H1 (cell line): Measurements from ENCODE around the gene RCAN2. TPM values are rescaled to one million over a fixed set of nuclear protein-coding genes. Genes with fewer than 3 reads are reported as not detected.

Experiments used
- CTCF ChIA-PET: fragments of 300-600 bp; sonication (Branson Sonifier 250); formaldehyde crosslinking; loops from one replicate; lab custom pipeline; 2021; ENCODE audit not compliant: partially characterized antibody; lab: Charles Lee
- POLR2A ChIA-PET: fragments of 300-600 bp; sonication (Branson Sonifier 250); formaldehyde crosslinking; loops from one replicate; lab custom pipeline; 2021; ENCODE audit warnings: inconsistent platforms; ENCODE audit not compliant: partially characterized antibody; lab: Charles Lee
- DNase-seq, 2 experiments: peaks; one replicate each; pipeline versions ENCODE4 v3.0.0 to v3.0.0-alpha.2; 2010 to 2022; ENCODE audit warnings: low spot score in 2 of 2, low read depth in 1 of 2, mixed read lengths in 1 of 2
- FAIRE-seq: peaks from 2 replicates; lab custom pipeline; 2011; peaks lifted over from hg19 to GRCh38; lab: Jason Lieb, UNC
- H2AFZ ChIP-seq: 2 replicates; pipeline ENCODE4 v1.8.1; 2012; ENCODE audit warnings: low read length, inconsistent platforms
- H2AK5ac ChIP-seq: 2 replicates; pipeline ENCODE4 v1.6.1; 2013; ENCODE audit warnings: low read depth, low read length
- H2BK120ac ChIP-seq: replicated peaks from 2 replicates; pipeline ENCODE3; 2013; ENCODE audit warnings: low read depth, low read length, inconsistent platforms
- H2BK12ac ChIP-seq: 2 replicates; pipeline ENCODE4 v1.6.1; 2013; ENCODE audit warnings: low read depth, low read length
- H2BK15ac ChIP-seq: 2 replicates; pipeline ENCODE4 v1.6.1; 2013; ENCODE audit warnings: low read length
- H2BK20ac ChIP-seq: 2 replicates; pipeline ENCODE4 v1.6.1; 2013; ENCODE audit warnings: low read length
- H2BK5ac ChIP-seq: 2 replicates; pipeline ENCODE4 v1.6.1; 2013; ENCODE audit warnings: low read depth, low read length
- H3K14ac ChIP-seq: 2 replicates; pipeline ENCODE4 v1.6.1; 2013; ENCODE audit warnings: inconsistent platforms; ENCODE audit not compliant: insufficient read length
- H3K18ac ChIP-seq: 2 replicates; pipeline ENCODE4 v1.6.1; 2013; ENCODE audit warnings: low read length; ENCODE audit errors: extremely low read depth
- H3K23ac ChIP-seq: 2 replicates; pipeline ENCODE4 v1.6.1; 2013; ENCODE audit warnings: inconsistent platforms; ENCODE audit not compliant: insufficient read length
- H3K23me2 ChIP-seq: 2 replicates; pipeline ENCODE4 v1.6.1; 2013; ENCODE audit warnings: low read depth, low read length
- H3K27ac ChIP-seq: 2 replicates; pipeline ENCODE4 v1.6.1; 2011; ENCODE audit warnings: low read depth, low read length, inconsistent platforms
- H3K27me3 ChIP-seq, 4 experiments: replicated peaks in 1 of 4; 1 replicate in 1 of 4; 2 replicates in 3 of 4; pipeline versions ENCODE4 v1.6.1 to v1.8.1; 2011 to 2013; ENCODE audit warnings: low read length in 3 of 4, mild to moderate bottlenecking in 3 of 4, inconsistent platforms in 2 of 4, mixed read lengths in 2 of 4, moderate library complexity in 1 of 4; ENCODE audit not compliant: control insufficient read depth in 3 of 4, insufficient read depth in 3 of 4; ENCODE audit errors: extremely low read depth in 1 of 4
- H3K36me3 ChIP-seq, 4 experiments: 2 replicates each; pipeline versions ENCODE4 v1.6.1 to v1.8.1; 2011 to 2013; ENCODE audit warnings: mild to moderate bottlenecking in 4 of 4, low read length in 3 of 4, moderate library complexity in 2 of 4, control low read depth in 1 of 4, inconsistent platforms in 1 of 4; ENCODE audit not compliant: insufficient read depth in 4 of 4, control insufficient read depth in 2 of 4
- H3K4ac ChIP-seq: replicated peaks from 2 replicates; pipeline ENCODE3; 2013; ENCODE audit warnings: low read length, low read depth, mixed read lengths, inconsistent platforms; ENCODE audit not compliant: insufficient read length
- H3K4me1 ChIP-seq, 4 experiments: replicated peaks in 1 of 4; 1 replicate in 1 of 4; 2 replicates in 3 of 4; pipeline versions ENCODE4 v1.6.1 to v1.8.1; 2011 to 2013; ENCODE audit warnings: low read length in 3 of 4, inconsistent platforms in 2 of 4, mixed read lengths in 1 of 4; ENCODE audit not compliant: insufficient read depth in 4 of 4, control insufficient read depth in 3 of 4
- H3K4me2 ChIP-seq, 2 experiments: 2 replicates each; pipeline versions ENCODE4 v1.6.1 to v1.8.1; 2011 to 2013; ENCODE audit warnings: low read depth in 2 of 2, low read length in 2 of 2, control low read depth in 1 of 2, inconsistent platforms in 1 of 2, mild to moderate bottlenecking in 1 of 2; ENCODE audit not compliant: insufficient read depth in 1 of 2
- H3K4me3 ChIP-seq, 4 experiments: fragments of 200-600, 300-600 bp in 1 of 4; sonication (generic), shearing (Covaris generic), sonication (Bioruptor Twin) in 1 of 4; 2 replicates each; pipeline versions ENCODE4 v1.5.1 to v1.8.1; 2011 to 2016; ENCODE audit warnings: low read length in 4 of 4, low read depth in 3 of 4, control low read depth in 2 of 4, inconsistent platforms in 2 of 4, mild to moderate bottlenecking in 2 of 4, mixed read lengths in 1 of 4, moderate library complexity in 1 of 4; ENCODE audit not compliant: insufficient read depth in 2 of 4; ENCODE audit errors: extremely low read depth in 1 of 4
- H3K56ac ChIP-seq: replicated peaks from 2 replicates; pipeline ENCODE3; 2013; ENCODE audit warnings: low read depth, mild to moderate bottlenecking, mixed read lengths, low read length, inconsistent platforms; ENCODE audit not compliant: insufficient read length
- H3K79me1 ChIP-seq: 2 replicates; pipeline ENCODE4 v1.6.1; 2013; ENCODE audit warnings: low read depth, low read length, control low read depth
- H3K79me2 ChIP-seq, 2 experiments: 2 replicates each; pipeline versions ENCODE4 v1.6.1 to v1.8.1; 2012 to 2013; ENCODE audit warnings: low read length in 2 of 2, mild to moderate bottlenecking in 2 of 2, inconsistent platforms in 1 of 2; ENCODE audit not compliant: insufficient read depth in 2 of 2, control insufficient read depth in 1 of 2
- H3K9ac ChIP-seq, 4 experiments: replicated peaks in 1 of 4; 1 replicate in 1 of 4; 2 replicates in 3 of 4; pipeline versions ENCODE4 v1.6.1 to v1.8.1; 2011 to 2013; ENCODE audit warnings: low read depth in 3 of 4, low read length in 3 of 4, control low read depth in 2 of 4, mild to moderate bottlenecking in 2 of 4, moderate library complexity in 2 of 4, inconsistent platforms in 1 of 4; ENCODE audit errors: extremely low read depth in 1 of 4
- H3K9me3 ChIP-seq, 2 experiments: 2 replicates each; pipeline versions ENCODE4 v1.6.1 to v1.8.1; 2012 to 2013; ENCODE audit warnings: mild to moderate bottlenecking in 2 of 2, moderate library complexity in 2 of 2, control low read depth in 1 of 2, inconsistent platforms in 1 of 2, low read depth in 1 of 2, low read length in 1 of 2, mixed read lengths in 1 of 2; ENCODE audit not compliant: insufficient read depth in 2 of 2
- H4K20me1 ChIP-seq, 2 experiments: replicated peaks in 1 of 2; 2 replicates each; pipeline versions ENCODE3 to v1.8.1; 2011 to 2013; ENCODE audit warnings: inconsistent platforms in 2 of 2, low read length in 2 of 2, mild to moderate bottlenecking in 1 of 2; ENCODE audit not compliant: insufficient read depth in 2 of 2, control insufficient read depth in 1 of 2
- H4K5ac ChIP-seq: 2 replicates; pipeline ENCODE4 v1.6.1; 2013; ENCODE audit warnings: low read length, low read depth, mixed read lengths, inconsistent platforms; ENCODE audit not compliant: insufficient read length
- H4K8ac ChIP-seq: 2 replicates; pipeline ENCODE4 v1.8.0; 2013; ENCODE audit warnings: mild to moderate bottlenecking, moderate library complexity, low read length, inconsistent platforms; ENCODE audit not compliant: insufficient read depth; ENCODE audit errors: extremely low read depth
- H4K91ac ChIP-seq: replicated peaks from 2 replicates; pipeline ENCODE3; 2013; ENCODE audit warnings: low read length, mixed read lengths, inconsistent platforms; ENCODE audit not compliant: insufficient read length
- EGR1 ChIP-seq: IDR thresholded peaks from 2 replicates; pipeline ENCODE4 v1.6.1; 2011; ENCODE audit warnings: low read depth, low read length, borderline replicate concordance
- WGBS, 2 experiments: shearing (Covaris generic) in 1 of 2; methylation state at CpG; one replicate each; pipeline versions ENCODE4 v1.1.6 to v1.1.7; 2013 to 2015; ENCODE audit warnings: low lambda C conversion rate in 2 of 2, mixed read lengths in 2 of 2, inconsistent platforms in 1 of 2, low coverage in 1 of 2, missing lambda C conversion rate in 1 of 2; ENCODE audit not compliant: insufficient replicate concordance in 2 of 2, insufficient coverage in 1 of 2, insufficient read length in 1 of 2; ENCODE audit errors: extremely low coverage in 1 of 2, missing lambda C conversion rate in 1 of 2; 5-methylcytosine and 5-hydroxymethylcytosine counted together
- polyA plus RNA-seq, 7 experiments: library from polyadenylated mRNA; depleted of rRNA in 3 of 7; stranded (reverse) in 5 of 7; unstranded in 2 of 7; fragments of >200 nt in 5 of 7; fragments of 200-250 nt in 2 of 7; gene quantifications; 1 replicate in 5 of 7; 2 replicates in 1 of 7; 4 replicates in 1 of 7; pipeline versions ENCODE4 v1.2.1 to v1.2.3, GENCODE V29; 2011 to 2013; ENCODE audit warnings: missing spikeins in 2 of 7, mixed read lengths in 2 of 7
- total RNA-seq: library from RNA; stranded (reverse); fragmentation: NEBNext Ultra II Directional; extraction: Animal tissue kit (Norgen Biotek cat#: 25700); gene quantifications from 2 replicates; pipeline ENCODE4 v1.2.1, GENCODE V29; 2021

Gene RCAN2
- total and polyA plus RNA-seq, 2 of the 8 experiments (the other 6 are each of a cell fraction or from before 2014, with no cell fraction given) = 5.0 to 8.5 TPM

DNA sequence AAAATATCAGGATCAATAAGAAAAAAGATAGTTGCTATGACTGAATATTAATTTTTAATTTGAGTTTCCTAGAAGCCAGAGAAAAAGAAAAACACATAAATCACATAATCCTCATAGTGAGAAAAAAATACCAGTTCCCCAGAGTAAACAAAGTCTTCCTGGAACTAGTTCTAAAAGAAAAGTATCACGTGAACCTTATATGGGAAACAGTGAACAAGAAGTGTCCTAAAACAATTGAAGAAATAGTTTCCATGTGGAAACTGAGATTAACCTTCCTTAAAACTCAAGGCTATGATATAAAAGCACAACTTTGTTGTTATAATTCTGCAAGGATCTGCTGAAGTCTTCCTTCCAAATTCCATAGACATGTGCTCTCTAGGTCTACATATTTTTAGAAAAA, 50.6 kb downstream of the RCAN2 start:
- Histone ChIP-seq H3K56ac (no peak overlapping the region), H3K23ac (no peak overlapping the region), H3K36me3 (no peaks in the 10 kb centered on the region), H4K5ac (no peak overlapping the region), H3K18ac (no peak overlapping the region), H2BK5ac (no peak overlapping the region), H2BK15ac (no peak overlapping the region), H3K79me1 (no peaks in the 10 kb centered on the region), H3K4me1 (peaks cover 0 to 2% (median 1%) of the 10 kb centered on the region in 4 experiments; a peak in 2 of 7 replicates), H3K9ac (no peak overlapping the region), H4K8ac (no peak overlapping the region), H3K79me2 (no peaks in the 10 kb centered on the region), H4K20me1 (no peaks in the 10 kb centered on the region), H2AK5ac (no peak overlapping the region), H3K4me3 (no peak overlapping the region), H2BK12ac (no peak overlapping the region), H3K14ac (no peak overlapping the region), H2AFZ (no peak overlapping the region), H2BK120ac (no peak overlapping the region), H3K27ac (no peak overlapping the region), H3K23me2 (no peaks in the 10 kb centered on the region), H3K4me2 (no peak overlapping the region), H2BK20ac (no peak overlapping the region), H3K9me3 (no peaks in the 10 kb centered on the region), H3K4ac (no peak overlapping the region), H3K27me3 (no peaks in the 10 kb centered on the region), H4K91ac (no peak overlapping the region)
- TF ChIP-seq EGR1 = no peak
- DNase-seq (no peak), FAIRE-seq (no peak)
- 95% methylated on average over 1 of the region's 1 CpG; no CpG with 5 or more reads in 1 of the 2 experiments for WGBS, 2 experiments
- ChIA-PET POLR2A (no interaction called here), CTCF (no interaction called here)
